Stomach smooth muscle (tissue), 2 donors: ENCODE measurements around the gene TTC28.

Source experiments
- H3K27ac ChIP-seq: one replicate; pipeline ENCODE4 v1.7.0; 2013; ENCODE audit warnings: mild to moderate bottlenecking, low read length, inconsistent platforms
- H3K27me3 ChIP-seq, 2 donors: one replicate each; pipeline ENCODE4 v1.7.0; 2013; ENCODE audit warnings: low read length in 2 of 2; ENCODE audit not compliant: insufficient read depth in 2 of 2, control insufficient read depth in 1 of 2
- H3K36me3 ChIP-seq, 2 donors: one replicate each; pipeline ENCODE4 v1.7.0; 2013; ENCODE audit warnings: low read length in 2 of 2; ENCODE audit not compliant: control insufficient read depth in 2 of 2, insufficient read depth in 2 of 2
- H3K4me1 ChIP-seq: one replicate; pipeline ENCODE4 v1.7.0; 2013; ENCODE audit warnings: low read length; ENCODE audit not compliant: control insufficient read depth, insufficient read depth
- H3K4me3 ChIP-seq, 2 donors: one replicate each; pipeline ENCODE4 v1.7.0; 2013; ENCODE audit warnings: low read length in 2 of 2
- H3K9ac ChIP-seq, 2 donors: one replicate each; pipeline ENCODE4 v1.7.0; 2013; ENCODE audit warnings: low read length in 2 of 2, mild to moderate bottlenecking in 1 of 2
- H3K9me3 ChIP-seq, 2 donors: one replicate each; pipeline ENCODE4 v1.7.0; 2013; ENCODE audit warnings: low read length in 2 of 2; ENCODE audit not compliant: control insufficient read depth in 2 of 2
- donor health status: healthy.
- donor health status: Pancreatic carcinoma.

TTC28 gene

GRCh38 chr22:28247667-28248363 is 431.8 kb downstream of the TTC28 start:
- Histone ChIP-seq H3K9me3 (no peaks in the 10 kb centered on the region), H3K4me3 (no peak overlapping the region), H3K36me3 (no peaks in the 10 kb centered on the region), H3K27ac (no peak overlapping the region), H3K9ac (no peak overlapping the region), H3K4me1 (no peaks in the 10 kb centered on the region), H3K27me3 (no peaks in the 10 kb centered on the region)

GRCh38 chr22:28247136-28247535 is 432.5 kb downstream of the TTC28 start:
- H3K27ac ChIP-seq: no peak overlapping the region
- H3K9me3 ChIP-seq: no peaks in the 10 kb centered on the region
- no peaks in the 10 kb centered on the region for H3K36me3 ChIP-seq
- no peak overlapping the region for H3K4me3 ChIP-seq
- no peaks in the 10 kb centered on the region for H3K27me3 ChIP-seq
- no peak overlapping the region for H3K9ac ChIP-seq
- no peaks in the 10 kb centered on the region for H3K4me1 ChIP-seq

- Histone ChIP-seq H3K27ac (no peak overlapping the region), H3K4me3 (no peak overlapping the region), H3K9ac (no peak overlapping the region), H3K4me1 (no peaks in the 10 kb centered on the region), H3K9me3 (no peaks in the 10 kb centered on the region), H3K27me3 (no peaks in the 10 kb centered on the region), H3K36me3 (no peaks in the 10 kb centered on the region)
These were observed 433.2 kb downstream of the TTC28 start for GRCh38 chr22:28246397-28246796.

- Histone ChIP-seq H3K4me3 (no peak overlapping the region), H3K4me1 (no peaks in the 10 kb centered on the region), H3K27me3 (no peaks in the 10 kb centered on the region), H3K9me3 (no peaks in the 10 kb centered on the region), H3K27ac (no peak overlapping the region), H3K9ac (no peak overlapping the region), H3K36me3 (no peaks in the 10 kb centered on the region)
These were observed 433.9 kb downstream of the TTC28 start for GRCh38 chr22:28245579-28246224.

GRCh38 chr22:28244757-28245156 is 434.9 kb downstream of the TTC28 start:
- H3K9ac ChIP-seq: no peak overlapping the region
- H3K36me3 ChIP-seq: no peaks in the 10 kb centered on the region
- no peak overlapping the region for H3K27ac ChIP-seq
- H3K27me3 ChIP-seq: no peaks in the 10 kb centered on the region
- H3K9me3 ChIP-seq: no peaks in the 10 kb centered on the region
- no peaks in the 10 kb centered on the region for H3K4me1 ChIP-seq
- no peak overlapping the region for H3K4me3 ChIP-seq

- no peak overlapping the region for H3K9ac ChIP-seq
- H3K4me3 ChIP-seq: no peak overlapping the region
- H3K27ac ChIP-seq: no peak overlapping the region
- H3K36me3 ChIP-seq: no peaks in the 10 kb centered on the region
- no peaks in the 10 kb centered on the region for H3K9me3 ChIP-seq
- no peaks in the 10 kb centered on the region for H3K27me3 ChIP-seq
- H3K4me1 ChIP-seq: no peaks in the 10 kb centered on the region
These were observed 436.1 kb downstream of the TTC28 start for GRCh38 chr22:28243539-28243938.

GRCh38 chr22:28241656-28242290 is 437.9 kb downstream of the TTC28 start:
- Histone ChIP-seq H3K4me1 (no peaks in the 10 kb centered on the region), H3K27ac (no peak overlapping the region), H3K9me3 (no peaks in the 10 kb centered on the region), H3K27me3 (no peaks in the 10 kb centered on the region), H3K4me3 (no peak overlapping the region), H3K36me3 (no peaks in the 10 kb centered on the region), H3K9ac (no peak overlapping the region)

GRCh38 chr22:28239941-28240340 is 439.7 kb downstream of the TTC28 start:
- Histone ChIP-seq H3K9me3 (no peaks in the 10 kb centered on the region), H3K27ac (no peak overlapping the region), H3K4me3 (no peak overlapping the region), H3K27me3 (no peaks in the 10 kb centered on the region), H3K4me1 (no peaks in the 10 kb centered on the region), H3K9ac (no peak overlapping the region), H3K36me3 (no peaks in the 10 kb centered on the region)

GRCh38 chr22:28237783-28238182 is 441.9 kb downstream of the TTC28 start:
- no peak overlapping the region for H3K27ac ChIP-seq
- H3K4me1 ChIP-seq: no peaks in the 10 kb centered on the region
- no peaks in the 10 kb centered on the region for H3K27me3 ChIP-seq
- H3K9me3 ChIP-seq: no peaks in the 10 kb centered on the region
- H3K36me3 ChIP-seq: no peaks in the 10 kb centered on the region
- H3K9ac ChIP-seq: no peak overlapping the region
- no peak overlapping the region for H3K4me3 ChIP-seq

GRCh38 chr22:28237112-28237511 is 442.5 kb downstream of the TTC28 start:
- Histone ChIP-seq H3K9me3 (no peaks in the 10 kb centered on the region), H3K9ac (no peak overlapping the region), H3K4me3 (no peak overlapping the region), H3K27me3 (no peaks in the 10 kb centered on the region), H3K4me1 (no peaks in the 10 kb centered on the region), H3K27ac (no peak overlapping the region), H3K36me3 (no peaks in the 10 kb centered on the region)

GRCh38 chr22:28232204-28232603 is 447.4 kb downstream of the TTC28 start:
- no peak overlapping the region for H3K4me3 ChIP-seq
- no peaks in the 10 kb centered on the region for H3K4me1 ChIP-seq
- no peaks in the 10 kb centered on the region for H3K27me3 ChIP-seq
- no peak overlapping the region for H3K27ac ChIP-seq
- no peak overlapping the region for H3K9ac ChIP-seq
- H3K9me3 ChIP-seq: no peaks in the 10 kb centered on the region
- no peaks in the 10 kb centered on the region for H3K36me3 ChIP-seq
